COLO829 (cell line): ENCODE measurements around the gene UBD.

Experiments used
- DNase-seq: peaks from one replicate; pipeline ENCODE4 v3.0.0; 2012; ENCODE audit warnings: low spot score

UBD gene

DNA sequence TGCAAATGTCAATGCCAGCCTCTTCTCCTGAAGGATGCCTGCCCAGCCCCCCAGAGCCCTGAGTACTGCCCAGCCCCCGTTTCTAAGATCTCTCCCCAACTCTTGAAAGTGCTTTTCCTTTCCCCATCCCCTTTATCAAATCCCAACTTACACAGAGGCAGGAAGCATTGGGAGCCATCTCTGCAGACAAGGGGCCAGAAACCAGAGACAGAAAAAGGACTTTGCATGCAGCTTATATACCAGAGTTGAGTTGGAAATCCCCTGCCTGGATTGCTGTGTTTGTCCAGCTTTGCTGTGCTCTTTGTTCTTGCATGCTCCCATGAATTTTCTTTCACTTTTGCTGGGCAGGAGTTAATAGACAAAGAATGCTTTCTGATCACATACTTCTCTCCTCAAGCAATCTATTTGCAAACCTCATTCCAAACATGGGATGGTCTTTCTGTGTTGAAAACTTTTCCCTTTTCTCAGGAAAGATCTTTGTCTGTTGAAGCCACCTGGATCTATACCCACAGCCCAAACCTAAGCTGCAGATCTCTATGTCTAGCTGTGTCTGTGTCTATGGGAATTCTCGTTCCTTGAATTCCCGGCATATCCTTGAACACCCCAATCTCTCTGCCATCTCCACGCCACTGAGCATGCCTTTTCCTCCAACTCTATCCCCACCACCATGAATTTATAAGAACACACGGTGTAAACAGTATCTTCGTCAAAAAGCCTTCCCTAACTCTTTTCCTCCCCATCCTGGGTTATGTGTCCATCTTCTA is at the start of gene UBD:
Gene UBD (minus strand): TSS at position 209 of the 764 bp plus-strand sequence. CDS start 31 bp downstream, at position 178.
- no peak for DNase-seq

DNA sequence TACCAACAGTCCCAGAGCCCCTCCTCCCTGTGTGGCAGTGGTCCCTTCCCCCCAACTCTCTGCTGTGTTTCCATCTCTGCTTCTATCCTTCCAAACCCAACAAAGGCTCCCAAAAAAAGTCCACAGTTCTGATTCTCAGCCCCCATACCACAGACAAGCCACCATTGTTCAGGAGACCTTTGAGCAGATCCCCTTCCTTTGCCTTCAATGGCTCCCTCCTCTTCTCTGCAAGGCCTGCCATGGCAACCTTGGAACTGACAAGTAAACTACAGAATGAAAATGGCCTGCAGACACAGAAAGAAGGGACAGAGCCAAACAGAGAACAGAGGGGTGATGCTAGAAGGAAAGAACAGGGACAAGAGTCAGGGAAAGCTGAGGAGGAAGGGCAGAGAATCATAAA is 48.6 kb upstream of the UBD start:
- no peak for DNase-seq

DNA sequence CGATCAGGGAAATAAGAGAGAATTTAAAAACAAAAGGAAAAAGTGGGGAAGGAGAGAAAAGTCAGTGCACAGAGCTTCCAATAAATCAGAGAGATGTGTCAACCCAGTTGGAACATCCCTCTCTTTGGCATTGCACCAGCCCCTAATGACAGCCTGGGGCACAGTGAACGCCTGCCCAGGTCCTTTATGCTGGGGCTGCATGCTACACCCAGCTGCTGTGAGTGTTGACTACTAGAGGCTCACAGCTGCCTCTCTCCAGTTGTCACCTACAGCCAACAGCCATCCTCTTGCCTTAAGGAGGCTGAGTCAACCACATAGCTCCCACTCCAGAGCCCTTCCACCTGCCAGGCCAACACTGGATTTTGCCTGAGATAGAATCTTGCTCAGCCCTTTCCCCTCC is 44.4 kb upstream of the UBD start:
- DNase-seq, result no peak

- no peak for DNase-seq
Measured at GRCh38 chr6:29603456-29603855, 43.9 kb upstream of the UBD start.

- DNase-seq, result peak; percentile 35
Measured at GRCh38 chr6:29602564-29603361, 43.2 kb upstream of the UBD start.

DNA sequence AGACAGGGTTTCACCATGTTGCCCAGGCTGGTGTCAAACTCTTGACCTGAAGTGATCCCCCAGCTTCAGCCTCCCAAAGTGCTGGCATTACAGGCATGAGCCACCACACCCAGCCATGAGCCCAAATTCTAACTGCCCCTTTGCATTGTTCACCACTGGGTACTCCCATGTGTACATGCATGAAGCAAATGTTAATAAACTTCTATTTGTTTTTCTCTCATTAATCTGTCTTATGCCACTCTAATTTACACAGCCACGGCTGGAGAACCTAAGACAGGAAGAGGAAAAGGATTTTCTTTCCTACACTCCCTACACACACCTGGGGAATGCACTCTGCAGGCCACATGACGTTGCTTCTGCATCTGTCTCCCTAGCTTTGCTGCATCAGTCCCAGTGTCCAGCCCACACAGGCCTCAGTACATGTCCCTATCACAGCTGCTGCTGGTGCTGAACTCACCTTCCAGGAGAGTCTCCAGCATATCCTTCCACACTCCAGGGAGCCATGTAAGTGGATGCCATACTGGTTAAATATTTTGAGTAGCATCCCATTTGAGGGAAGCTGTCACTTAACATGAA is 38.7 kb upstream of the UBD start:
- DNase-seq, result no peak

DNA sequence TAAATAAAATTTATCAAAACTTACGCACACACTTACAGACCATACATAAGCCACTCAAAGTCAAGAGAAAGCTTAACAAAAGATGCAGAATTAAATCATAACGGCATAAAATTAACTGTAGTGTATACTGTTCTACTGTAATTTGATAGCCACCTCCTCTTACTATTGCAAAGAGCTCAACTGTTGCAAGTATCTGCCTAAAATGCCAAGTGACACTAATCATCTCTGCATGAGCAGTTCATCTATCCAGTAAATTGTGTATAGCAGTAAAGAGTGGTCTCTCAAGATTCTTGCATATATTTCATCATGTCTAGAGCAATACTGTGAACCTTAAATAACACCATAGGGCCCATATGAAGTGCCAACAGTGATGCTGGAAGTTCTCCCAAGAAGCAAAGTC is 37.7 kb upstream of the UBD start:
- no peak for DNase-seq

- no peak for DNase-seq
Measured at GRCh38 chr6:29596381-29596900, 36.9 kb upstream of the UBD start.

DNA sequence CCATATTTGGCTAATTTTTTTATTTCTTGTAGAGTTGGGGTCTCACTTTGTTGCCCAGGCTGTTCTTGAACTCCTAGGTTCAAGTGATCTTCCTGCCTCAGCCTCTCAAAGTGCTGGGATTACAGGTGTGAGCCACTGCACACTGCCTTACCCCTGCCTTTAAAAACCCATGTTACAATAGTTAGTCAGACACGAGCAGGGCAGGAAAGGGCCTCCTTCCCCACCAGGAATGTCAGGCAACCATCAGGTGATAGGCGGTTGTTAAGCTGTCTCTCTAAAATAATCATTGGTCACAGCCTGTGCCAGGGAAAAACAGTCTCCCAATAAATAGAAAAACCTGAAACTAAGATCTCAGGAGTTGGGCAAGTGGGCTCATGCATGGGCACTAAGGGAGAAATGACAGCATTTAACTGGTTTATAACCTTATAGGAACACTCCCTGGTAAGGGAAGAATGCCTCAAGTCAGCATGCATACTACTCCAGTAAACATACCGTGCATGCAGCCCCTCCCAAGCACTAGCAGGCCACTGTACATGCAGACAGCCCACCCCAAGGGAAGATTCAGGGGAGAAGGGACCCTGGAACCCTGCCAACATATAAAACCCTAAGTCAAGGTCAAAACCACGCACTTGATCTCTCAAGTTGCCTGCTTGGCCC is 33.8 kb upstream of the UBD start:
- no peak for DNase-seq

DNA sequence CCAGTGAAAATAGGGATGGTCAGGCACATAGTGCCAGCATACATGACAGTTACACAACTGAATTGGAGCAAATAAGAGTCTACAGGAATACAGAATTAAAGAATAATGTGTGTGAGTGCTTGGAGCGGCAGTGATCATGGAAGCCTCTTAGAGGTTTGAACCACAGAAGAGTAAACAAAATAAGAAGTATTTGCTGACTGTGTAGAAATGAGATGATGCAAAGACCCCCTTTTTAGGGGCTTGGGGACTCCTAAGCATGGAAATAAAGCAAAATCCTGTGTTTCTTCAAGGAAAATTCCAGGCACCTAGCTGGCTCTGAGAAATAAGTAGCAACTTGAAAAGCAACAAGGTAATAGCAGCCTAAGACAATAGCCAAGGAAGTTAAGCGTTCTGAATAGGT is 32.1 kb upstream of the UBD start:
- no peak for DNase-seq

GRCh38 chr6:29590218-29590808 is 30.8 kb upstream of the UBD start:
- no peak for DNase-seq

GRCh38 chr6:29589423-29590048 is 30.0 kb upstream of the UBD start:
- peak; percentile 57 for DNase-seq

DNA sequence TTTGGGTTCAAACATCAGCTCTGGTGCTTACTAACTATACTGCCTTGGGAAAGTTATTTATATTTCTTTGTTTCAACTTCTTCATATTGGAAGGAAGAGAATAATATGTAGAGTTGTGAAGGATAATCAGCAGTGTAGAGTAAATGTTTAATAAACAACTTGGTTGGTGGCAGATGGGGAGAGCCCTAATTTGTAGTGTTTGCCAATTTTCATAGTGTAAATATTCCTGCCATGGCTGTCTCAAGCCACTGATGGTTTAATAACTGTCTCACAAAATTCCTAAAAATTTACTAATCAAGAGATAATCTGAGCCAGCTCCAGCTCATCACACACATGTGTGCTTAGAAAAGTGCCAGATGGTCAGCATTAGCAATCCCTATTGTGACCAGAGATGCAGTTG is 25.3 kb upstream of the UBD start, which contains the start of gene OR2H2:
Gene OR2H2 (plus strand): TSS at position 301 of the 400 bp plus-strand sequence. CDS start 2,824 bp downstream, outside the sequence.
- DNase-seq, result no peak

GRCh38 chr6:29577544-29577943 is 18.0 kb upstream of the UBD start:
- no peak for DNase-seq

DNA sequence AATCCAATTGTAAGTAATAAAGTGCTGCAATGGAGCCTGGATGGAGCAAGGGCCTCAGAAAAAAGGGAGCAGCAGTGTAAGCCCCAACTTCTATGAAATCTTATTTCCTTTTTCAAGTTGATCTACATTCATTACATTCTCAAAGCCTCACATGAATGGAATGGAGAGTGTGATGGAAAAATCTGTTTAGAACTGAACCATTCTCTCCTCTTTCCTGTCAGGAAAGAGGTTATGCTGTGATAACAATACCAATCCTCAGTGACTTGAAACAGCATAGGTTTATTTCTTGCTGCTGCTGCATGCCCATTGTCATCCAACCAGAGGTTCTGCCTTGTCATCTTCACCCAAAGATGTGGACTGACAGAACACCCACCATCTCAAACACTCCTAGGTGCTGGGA is 16.5 kb upstream of the UBD start:
- DNase-seq, result no peak

- no peak for DNase-seq
Measured at GRCh38 chr6:29567991-29568390, 8.5 kb upstream of the UBD start.

DNA sequence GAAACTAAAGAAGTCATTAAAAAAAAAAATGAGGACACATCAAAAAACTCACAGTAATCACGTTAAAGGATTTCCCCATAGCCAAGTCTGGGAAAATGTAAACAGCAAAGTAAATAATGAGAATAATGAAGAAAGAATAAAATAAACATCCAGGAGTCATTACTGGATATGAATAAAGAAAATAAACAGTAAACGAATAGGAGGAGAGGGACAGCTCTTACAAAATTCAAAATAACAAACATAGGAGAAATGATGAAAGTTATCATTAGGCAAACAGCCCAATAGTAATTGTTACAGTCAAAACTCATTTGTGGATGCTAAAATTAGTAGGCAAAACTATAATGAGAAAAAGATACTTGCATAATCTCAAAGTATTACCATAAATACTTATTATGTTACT is 8.0 kb upstream of the UBD start:
- DNase-seq, result no peak

- DNase-seq, result no peak
Measured at GRCh38 chr6:29566856-29567255, 7.3 kb upstream of the UBD start.

- no peak for DNase-seq
Measured at GRCh38 chr6:29564875-29565274, 5.3 kb upstream of the UBD start.

DNA sequence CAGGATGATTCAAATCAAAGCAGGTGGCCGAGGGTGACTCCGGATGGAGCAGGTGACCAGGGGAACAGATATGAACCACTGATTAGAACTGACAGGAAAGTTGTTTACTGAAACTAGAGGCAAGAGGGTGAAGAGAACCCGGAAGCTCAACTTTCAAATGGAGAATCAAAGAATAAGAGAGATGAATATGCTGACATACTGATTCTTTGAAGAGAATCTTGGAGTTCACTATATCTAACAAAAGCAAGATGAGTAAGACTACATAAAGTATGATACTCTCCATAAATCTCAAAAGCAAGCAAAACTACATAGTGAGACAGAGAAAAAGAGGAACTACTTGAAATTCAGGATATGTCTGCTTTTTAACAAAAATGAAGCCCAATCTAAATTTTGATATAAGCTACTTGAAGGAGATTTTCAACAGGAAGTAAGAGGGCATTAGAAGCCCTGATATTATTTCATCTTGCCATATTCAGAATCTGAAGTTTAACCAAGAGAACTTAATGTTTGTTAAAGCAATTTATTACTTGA is 4.0 kb upstream of the UBD start:
- DNase-seq, result no peak

DNA sequence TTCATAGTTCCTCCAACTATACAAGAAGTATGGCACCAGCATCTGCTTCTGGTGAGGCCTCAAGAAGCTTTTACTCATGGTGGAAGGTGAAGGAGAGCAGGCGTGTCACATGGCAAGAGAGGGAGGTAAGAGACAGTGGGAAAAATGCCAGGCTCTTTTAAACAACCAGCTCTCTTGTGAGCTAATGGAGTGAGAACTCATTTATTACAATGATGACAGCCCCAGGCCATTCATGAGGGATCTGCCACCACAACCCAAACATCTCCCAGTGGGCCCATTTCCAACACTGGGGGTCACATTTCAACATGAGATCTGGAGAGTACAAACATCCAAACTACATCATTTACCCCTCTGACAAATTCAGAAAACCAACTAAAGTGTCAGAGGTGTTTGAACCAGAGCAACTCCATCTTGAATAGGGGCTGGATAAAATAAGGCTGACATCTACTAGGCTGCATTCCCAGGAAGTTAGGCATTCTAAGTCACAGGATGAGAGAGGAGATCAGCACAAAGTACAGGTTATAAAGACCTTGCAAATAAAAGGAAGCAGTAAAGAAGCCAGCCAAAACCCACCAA is 2.2 kb upstream of the UBD start:
- DNase-seq, result no peak
